Suppressor macrophage treated with lipopolysaccharide for 4 hours (primary cell): ENCODE data around the gene TPRG1L.

Source experiments
- DNase-seq: peaks from one replicate; pipeline ENCODE4 v3.0.0-alpha.2; 2020

Gene TPRG1L

GRCh38 chr1:3649342-3650247 is 24.8 kb downstream of the TPRG1L start, which contains the start of gene WRAP73:
WRAP73 (minus strand) TSS chr1:3650103; CDS start chr1:3649999, 104 bp downstream.
- peak; percentile 96 for DNase-seq

- no peak for DNase-seq
Observed at GRCh38 chr1:3650248-3651025, 25.6 kb downstream of the TPRG1L start.

GRCh38 chr1:3651026-3651929 is 26.5 kb downstream of the TPRG1L start:
- DNase-seq = no peak

- no peak for DNase-seq
Observed at GRCh38 chr1:3651930-3652547, 27.2 kb downstream of the TPRG1L start, which contains the start of gene TP73. TP73 (plus strand) TSS chr1:3652516; CDS start chr1:3682366, 29,850 bp downstream.

- DNase-seq = no peak
Observed at GRCh38 chr1:3652548-3653285, 27.9 kb downstream of the TPRG1L start.

GRCh38 chr1:3653286-3653618 is 28.4 kb downstream of the TPRG1L start:
- DNase-seq = no peak

- DNase-seq = no peak
Observed at GRCh38 chr1:3654549-3655281, 29.9 kb downstream of the TPRG1L start.

GRCh38 chr1:3656450-3657095 is 31.8 kb downstream of the TPRG1L start:
- no peak for DNase-seq

- DNase-seq = no peak
Observed at GRCh38 chr1:3657096-3657475, 32.3 kb downstream of the TPRG1L start.

- DNase-seq = no peak
Observed at GRCh38 chr1:3657578-3658230, 32.9 kb downstream of the TPRG1L start.

GRCh38 chr1:3658231-3658615 is 33.4 kb downstream of the TPRG1L start:
- no peak for DNase-seq

- no peak for DNase-seq
Observed at GRCh38 chr1:3659093-3659492, 34.3 kb downstream of the TPRG1L start.

GRCh38 chr1:3660704-3661103 is 35.9 kb downstream of the TPRG1L start:
- DNase-seq = no peak

GRCh38 chr1:3661631-3662030 is 36.8 kb downstream of the TPRG1L start:
- DNase-seq = no peak

- no peak for DNase-seq
Observed at GRCh38 chr1:3662080-3662671, 37.4 kb downstream of the TPRG1L start.

- no peak for DNase-seq
Observed at GRCh38 chr1:3663999-3664699, 39.3 kb downstream of the TPRG1L start.

- no peak for DNase-seq
Observed at GRCh38 chr1:3664700-3665375, 40.0 kb downstream of the TPRG1L start.

GRCh38 chr1:3668148-3668547 is 43.3 kb downstream of the TPRG1L start:
- no peak for DNase-seq
